GM21825 (cell line): Measurements from ENCODE around the gene WLS.

Source experiments
- ATAC-seq: cut with Tn5 transposase; IDR thresholded peaks from one replicate; pipeline ENCODE4 v1.9.1; 2021; ENCODE audit warnings: mild to moderate bottlenecking, moderate library complexity; ENCODE audit not compliant: unreplicated experiment

The WLS gene

DNA sequence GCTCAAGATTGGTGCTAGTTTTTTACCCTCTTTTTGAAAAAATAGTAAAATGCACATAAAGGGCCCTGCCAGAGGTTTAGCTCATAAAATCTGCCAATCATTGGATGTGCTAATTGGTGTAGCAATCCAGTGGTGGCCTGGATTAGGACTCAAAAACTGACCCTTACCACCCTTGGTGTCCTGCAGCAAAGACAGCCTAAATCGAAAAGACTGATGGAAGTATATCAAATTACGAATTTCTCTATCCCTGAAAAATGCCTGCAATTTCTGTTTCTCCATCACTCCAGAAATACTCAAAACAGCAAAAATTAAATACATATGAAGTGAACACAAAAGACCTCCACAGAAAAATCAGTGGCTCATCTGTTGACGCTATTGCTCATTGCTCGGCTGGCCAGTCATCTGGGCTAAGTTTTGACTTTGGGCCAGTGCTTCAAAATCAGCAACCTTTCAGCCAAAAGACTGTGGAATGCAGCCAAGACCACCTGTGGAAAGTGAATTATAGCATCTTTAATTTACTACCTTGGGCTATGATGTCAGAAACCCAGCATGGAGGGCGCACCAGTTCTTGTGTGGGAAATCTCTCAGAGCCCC lies 30.0 kb downstream of the WLS start:
- no peak for ATAC-seq

DNA sequence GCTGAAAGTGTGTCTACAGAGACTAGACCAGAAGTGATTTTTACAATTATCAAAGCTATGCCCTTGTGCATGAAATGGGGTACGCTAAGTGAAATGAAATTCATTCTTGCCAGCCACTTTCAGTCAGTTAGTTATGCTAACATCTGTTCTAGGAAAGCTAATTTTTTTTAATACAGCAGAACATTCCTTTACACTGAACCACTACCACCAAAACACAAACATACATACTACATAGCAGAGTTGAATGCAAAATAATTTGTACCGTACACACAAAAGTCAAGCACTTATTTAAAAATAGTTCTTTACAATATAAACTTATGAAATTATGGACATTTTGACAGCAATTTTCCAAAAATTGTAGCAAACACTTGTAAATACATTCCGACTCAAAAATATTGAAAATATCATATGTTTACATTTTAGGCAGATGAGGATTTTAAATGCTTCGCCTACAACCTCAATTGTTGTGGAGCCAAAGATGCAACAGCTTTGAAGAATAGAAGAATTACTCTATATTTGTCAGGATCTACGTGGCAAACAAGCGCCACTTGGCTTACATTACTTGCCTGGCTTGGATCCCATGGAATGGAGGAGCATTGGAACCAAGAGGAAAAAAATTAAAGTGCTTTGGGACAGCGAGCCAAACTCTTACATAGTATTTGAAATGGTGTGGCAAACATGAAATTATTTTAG lies 30.6 kb downstream of the WLS start:
- ATAC-seq, result no peak

DNA sequence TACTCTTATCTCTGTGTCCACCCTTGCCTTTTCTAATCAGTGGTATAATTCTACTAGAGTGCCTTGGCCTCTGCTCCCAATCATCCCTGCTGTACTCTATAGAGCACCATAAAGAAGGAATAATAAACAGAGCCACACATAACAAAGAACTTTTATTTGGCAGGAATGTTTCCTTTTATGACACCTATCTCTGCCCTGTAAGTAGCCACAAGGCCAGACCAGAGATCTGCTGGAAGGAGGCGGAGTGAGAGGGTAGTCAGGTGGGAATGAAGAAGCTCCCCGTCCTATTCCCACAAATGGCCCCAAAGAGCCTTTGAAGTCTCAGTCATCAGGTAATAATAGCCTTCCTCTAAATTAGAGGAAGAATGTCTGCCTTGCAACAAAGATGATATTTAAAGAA lies 32.7 kb downstream of the WLS start:
- no peak for ATAC-seq

DNA sequence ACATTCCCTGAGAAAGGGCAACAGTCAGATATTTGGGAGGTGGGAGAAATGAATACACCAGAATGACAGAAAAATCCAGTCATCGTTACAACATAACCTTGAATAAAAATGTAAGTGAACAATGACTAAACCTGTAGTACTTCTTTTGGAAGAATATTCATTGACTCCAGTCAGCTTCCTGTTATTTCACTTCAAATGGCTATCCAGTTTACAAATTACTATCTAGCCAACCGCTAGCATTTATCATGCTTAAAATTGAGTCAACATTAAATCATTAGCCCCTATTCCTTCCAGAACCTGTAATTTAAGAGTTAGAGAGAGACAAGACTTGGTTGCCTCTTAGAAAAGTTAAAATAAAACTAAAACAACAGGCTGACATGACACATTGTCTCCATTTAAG lies 33.6 kb downstream of the WLS start:
- ATAC-seq, result no peak

DNA sequence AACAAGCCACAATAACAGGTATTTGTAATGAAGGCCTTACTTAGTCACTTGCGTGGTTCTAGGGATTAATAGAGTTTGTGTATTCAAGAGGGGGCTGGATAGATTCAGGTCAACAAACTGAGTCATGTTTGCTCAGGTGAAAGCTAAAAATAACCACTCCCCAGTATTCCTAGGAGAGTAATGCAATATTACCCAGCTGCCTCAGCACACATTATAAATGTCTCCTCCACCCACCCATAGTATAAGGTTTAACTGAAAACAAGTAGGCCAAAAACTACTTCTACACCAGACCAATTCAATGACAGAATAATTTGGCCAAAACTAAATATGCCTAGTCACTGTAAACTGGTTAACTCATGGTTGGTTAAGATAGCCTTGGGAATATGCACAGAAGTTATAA lies 34.4 kb downstream of the WLS start:
- no peak for ATAC-seq

DNA sequence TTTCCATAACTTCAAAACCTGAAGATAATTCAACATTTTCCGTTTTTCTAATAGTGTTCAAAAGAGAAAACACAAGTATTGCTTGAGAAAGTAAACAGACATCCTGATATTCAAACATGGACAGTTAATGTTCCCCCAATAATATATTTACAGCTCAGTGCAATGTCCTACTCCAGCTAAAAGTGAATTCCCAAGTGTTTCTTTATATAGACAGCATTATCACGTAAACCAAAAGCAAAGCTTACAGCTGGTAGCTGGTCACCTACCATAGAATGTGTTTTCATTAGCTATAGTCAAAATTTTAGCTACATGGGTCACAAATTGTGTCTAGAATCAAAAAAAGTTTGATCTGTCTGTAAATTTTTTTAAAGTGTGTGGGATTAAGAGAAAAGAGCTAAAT lies 34.9 kb downstream of the WLS start:
- no peak for ATAC-seq

DNA sequence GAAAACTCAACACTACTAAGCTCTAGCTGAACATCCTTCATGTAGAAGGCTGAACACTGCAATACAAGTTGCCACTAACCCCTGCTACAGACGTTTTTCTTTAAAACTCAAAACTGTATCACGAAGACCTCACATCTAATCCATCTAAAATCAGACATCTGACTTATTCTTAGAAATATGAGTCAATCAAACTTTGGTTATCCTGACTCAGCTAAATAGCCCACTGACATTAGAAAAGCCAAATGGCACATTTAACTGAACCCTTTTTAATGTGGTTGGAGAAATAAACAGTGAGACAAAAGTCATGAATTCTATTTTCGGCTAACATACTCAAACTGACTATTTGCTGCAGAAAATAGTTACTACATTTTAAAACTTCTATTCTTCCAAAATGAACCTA lies 35.6 kb downstream of the WLS start:
- ATAC-seq, result no peak

DNA sequence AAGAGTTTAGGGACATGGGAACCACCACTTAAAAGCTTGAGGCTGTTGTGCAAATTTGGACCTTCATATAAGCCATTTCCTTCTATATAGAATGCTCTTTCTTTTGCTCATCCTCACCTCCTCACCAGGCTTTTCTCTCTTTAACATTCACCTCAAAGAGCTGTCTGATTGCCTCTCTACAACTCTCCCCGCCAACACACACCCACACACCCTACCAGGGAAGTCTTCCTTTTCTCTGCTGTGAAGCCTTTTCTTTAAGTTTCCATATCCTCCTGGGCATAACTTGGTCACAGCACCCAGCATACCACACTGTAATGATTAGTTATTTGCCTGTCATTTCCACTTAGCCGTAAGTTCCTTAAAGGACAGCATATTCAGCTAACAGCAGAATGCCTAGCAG lies 40.6 kb downstream of the WLS start:
- ATAC-seq, result no peak

DNA sequence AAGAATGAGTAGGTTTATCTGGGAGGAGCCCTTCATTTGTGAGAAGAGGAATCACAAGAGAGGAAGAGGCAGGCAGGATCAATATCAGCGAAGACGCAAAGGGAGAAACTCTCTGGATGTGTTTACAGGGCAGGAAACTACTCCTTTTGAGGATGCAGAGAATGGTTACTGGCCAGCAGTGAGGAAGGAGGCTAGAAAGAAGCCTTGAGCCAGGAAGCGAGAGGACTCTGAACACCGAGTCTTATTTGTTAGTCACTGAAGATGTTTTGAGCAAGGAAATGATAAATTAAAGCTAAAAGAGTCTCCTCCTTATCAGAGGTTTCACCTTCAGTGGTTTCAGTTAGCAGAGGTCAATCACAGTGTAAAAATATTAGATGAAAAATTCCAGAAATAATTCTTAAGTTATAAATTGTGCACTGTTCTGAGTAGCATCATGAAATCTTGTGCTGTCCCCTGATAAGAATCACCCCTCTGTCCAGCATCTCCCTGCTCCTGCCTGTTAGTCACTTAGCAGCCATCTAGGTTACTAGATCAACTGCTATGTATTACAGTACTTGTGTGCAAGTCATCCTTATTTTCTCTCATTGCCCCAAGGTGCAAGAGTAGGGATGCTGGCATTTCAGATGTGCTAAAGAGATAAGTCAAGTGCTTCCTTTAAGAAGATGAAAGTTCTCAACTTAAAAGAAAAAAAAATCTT lies 43.5 kb downstream of the WLS start:
- no peak for ATAC-seq

DNA sequence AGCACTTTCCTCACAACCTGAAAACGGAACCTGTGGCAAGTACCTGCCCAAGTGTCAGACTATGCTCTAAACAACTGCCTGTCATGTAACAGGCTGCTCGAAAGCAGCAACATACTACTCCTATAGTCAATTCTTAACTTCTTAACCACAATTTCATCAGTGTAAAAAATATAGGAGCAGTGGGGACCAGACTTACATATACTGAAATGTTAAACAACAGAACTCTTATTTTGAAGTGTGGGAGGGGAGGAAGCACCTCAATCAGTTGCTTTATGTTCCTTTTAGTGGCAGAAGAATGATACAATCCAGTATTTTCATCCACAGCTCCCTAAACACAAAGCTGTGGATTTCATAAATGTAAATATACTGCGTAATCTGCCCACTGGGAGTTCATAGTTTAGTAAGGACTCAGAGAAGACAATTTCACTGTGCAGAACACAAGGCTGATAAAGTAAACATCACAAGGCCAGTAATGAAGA lies 44.2 kb downstream of the WLS start:
- no peak for ATAC-seq

DNA sequence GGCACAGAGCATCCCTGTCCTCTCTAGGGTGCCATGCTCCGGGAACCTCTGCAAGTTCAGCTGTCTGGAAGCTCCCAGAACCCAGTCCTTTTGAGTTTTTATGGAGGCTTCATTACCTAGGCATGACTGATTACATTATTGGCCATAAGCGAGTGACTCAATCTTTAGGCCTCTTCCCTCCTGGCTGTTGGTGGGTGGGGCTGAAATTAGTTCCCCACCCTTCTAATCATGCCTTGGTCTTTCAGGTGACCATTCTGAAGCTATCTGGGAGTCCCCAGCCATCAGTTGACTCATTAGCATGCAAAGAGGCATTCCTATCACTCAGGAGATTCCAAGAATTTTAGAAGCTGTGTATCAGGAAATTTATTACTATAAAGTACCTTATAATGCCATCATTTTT lies 46.6 kb downstream of the WLS start:
- no peak for ATAC-seq

DNA sequence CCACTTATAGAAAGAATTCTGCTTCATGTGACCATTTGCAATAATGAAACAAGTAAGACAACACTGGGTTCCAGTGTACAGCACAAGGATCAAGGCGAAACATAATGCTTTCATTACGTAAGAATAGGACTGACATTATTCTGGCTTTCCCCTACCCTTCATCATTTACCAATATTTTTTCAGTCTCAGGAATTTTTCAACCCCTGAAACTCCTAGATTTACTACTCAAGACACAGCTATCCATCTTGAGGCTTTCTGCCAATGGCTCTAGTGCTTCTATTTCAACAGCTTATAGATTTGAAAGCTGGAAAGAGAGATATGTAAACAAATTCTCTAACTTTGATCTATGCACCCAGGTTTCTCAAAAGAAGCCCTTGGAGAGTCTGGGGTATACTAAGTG lies 48.4 kb downstream of the WLS start:
- no peak for ATAC-seq

DNA sequence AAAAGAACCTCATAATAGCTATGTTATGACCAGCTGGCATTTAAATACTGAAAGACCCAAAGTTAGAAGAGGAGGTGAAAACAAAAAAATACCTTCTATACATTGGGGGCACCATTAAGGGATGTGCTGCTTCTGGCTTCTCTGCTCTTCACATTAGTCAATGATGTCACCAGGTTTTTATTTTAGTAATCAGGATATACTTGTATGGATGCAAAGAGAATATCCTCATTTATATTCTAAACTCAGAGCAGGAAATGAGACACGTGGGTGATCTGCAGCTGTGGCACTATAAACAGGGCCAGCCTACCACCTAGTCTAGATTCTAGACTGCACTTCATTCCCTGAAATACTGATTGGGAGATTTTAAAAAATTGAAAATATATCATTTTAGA lies 51.2 kb downstream of the WLS start:
- peak; percentile 45 for ATAC-seq

DNA sequence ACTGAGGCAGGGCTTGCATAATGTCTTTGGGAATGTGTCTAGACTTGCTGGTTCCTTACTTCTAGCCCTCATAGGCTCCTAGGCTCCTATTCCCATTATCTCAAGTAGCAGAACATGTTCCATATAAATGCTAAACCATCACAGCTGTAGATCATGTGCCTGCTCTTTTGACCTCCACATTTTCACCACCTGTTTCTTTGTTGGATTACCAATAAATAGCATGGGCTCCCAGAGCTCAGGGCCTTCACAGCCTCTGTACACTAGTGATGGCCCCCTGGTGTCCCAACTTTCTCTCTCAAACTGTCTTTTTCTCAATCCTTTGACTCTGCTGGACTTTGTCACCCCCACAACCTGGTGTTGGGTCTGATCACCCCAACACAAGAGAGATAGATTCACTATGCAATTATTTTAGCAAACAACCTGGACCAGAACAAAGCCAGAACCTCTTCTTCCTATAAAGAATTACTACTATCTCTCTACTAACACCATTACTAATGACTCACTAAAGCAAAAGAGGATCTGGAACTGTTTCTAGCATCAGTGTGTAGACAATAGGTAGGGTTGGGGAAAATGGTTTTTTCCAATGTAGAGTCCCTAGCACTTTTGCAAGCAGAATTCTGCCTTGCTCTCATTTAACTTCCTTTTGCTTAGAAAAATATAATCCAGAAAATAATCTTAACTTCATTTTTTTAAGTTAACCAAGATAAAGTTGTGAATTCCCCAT lies 51.7 kb downstream of the WLS start:
- peak; percentile 61 for ATAC-seq

DNA sequence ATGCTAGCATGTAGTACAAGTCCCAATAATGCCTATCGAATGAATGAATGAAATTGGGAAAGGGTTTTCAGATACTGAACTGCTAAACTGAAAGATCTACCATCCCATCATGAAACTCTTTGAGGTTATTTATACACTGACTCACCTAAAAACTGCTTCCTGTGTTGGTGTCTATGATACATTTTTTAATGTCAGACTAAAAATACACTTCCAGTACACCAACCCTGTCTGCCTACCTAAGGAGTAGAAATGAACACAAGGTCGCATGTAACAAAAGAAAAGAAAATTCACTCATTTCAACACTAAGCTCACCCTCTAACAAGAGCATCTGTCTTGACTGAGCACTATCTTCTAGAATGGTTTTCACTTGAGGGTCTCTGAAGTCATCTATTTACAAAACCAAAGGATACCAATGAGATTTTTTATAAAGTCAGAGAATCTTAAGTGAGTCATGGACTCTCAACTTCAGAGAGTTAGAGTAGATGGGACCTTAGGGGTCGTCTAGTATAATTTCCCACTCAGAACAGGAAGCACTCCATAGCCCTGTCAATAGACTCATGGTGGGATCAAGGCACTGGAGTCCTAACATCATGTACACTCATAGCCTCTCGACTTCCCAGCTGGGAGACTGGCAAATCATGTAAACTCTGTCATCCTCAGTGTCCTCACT lies 53.4 kb downstream of the WLS start:
- ATAC-seq, result peak; percentile 59

DNA sequence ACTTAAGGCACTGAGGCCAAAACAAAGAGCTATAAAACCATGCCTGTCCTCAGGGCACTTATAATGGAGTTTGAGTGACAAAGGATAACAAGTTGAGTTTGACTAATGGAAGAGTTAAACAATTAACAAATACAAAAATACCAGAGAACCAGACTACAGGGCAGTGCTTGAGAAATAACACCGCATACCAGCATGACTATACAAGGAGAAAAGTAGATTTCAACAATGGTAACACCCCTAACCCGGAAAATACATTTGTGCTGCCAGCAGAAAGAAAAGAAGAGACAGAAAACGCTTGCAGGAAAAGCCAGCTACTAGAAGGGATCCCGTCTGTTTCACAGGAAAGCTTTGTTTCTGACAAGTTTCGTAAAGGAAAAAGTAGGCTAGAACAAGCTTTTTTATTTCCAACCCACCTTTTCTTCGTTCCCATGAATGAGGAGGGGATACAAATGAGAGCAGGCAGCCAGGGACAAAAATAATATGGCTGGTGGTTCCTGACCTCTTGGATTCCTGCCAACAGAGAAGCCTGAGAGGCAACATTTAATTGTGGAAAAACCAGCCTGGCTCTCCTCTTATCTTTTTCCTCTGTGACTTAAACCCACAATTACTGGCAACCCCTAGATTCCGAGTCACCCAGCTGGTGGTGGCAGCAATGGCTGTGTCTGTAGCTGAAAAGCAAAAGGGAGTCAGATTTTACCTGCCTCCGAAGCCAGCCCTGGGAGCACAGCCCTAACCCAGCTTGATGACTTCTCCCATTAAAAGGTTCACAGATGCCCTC lies 56.5 kb downstream of the WLS start:
- ATAC-seq, result no peak

DNA sequence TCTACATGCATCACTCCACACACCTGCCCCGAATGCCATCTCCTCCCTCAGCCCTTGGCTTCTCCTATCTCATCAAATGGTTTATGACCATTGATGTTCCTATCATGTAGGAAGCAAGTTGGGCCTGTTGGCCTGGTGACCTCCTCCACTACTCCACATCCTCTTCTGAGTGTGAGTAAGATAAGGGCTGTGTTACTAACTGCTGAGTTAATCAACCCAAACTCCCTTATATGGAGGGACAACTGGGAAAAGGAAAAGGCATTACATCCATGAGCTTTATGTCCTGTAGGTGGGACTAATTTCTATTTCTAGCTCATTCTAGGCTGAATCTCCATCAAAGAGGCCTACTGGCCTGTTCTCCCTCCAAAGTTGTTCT lies 57.6 kb downstream of the WLS start:
- no peak for ATAC-seq

DNA sequence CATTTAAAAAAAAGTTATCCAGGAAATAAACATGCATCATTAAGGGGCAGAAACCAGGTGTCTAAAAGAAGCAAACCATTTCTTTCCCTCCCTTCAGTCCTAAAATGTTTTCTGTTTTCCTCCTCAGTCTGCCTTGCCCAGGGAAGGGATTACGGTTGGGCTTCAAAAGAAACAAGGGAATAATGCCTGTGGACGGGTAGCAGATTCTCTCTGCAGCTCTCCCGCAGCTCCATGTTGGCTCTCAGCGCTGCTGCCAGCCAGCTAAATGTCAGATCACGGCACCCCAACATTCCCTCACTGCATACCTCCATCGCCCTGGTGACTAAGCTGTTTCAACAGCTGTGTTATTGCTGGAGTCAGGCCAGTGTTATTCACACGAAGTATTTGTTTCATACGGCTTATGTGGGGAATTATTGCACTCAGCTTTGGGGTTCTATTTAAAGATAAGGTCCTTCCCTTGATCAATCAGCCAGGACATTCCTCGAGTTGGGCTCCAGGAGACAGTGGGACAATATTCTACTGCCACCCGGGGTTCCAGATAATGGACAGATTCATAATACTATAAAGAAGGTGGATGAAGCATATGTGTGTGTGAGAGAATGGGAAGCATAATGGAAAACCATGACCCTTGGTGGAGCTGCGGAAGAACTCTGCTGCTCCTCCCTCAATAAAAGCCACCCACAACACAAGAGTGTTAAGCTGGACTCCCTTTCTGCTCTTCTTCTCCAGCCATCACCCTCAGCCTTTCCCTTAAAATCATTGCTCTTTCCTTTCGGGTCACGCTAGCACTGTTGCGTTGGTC lies 58.2 kb downstream of the WLS start:
- ATAC-seq, result no peak

DNA sequence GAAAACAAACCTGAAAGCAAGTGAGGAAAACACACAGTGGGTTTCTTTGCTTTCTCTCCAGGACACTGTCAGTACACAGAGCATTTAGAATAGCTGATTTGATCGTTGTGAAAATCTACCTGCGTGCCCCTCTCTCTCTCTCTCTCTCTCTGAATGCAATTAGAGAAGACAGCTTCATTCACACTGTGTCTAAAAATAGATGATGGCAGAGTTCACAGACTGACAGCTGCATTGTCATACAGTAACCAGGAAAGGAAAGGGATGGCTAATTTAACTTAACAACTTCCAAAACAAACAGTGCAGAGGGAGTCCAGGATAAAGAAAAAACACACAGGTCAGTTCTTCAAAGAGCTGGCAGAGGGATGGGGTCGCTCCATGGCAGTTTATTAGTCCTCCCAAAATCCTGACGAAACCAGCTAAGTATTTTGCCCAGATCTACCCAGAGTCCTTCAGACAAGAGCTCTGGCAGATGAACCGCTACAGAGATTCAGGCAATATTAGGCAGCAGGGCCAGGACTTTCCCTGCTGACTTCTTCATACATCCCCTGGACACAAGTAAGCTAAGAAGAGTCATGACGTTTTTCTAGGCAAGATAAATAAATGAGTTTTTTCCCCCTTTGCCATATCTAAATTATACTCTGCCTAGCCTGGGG lies 58.9 kb downstream of the WLS start:
- ATAC-seq, result no peak
